NCI-H2107 treated with DMSO at 0.1 percent for 48 hours (cell line): ENCODE measurements around the gene SLC39A11.
A peak's percentile ranks its signal among the peaks of the same experiment; 100 is the strongest.
"Not testable (repeated sequence)": the region's sequence is repeated elsewhere in the genome, so short reads cannot be mapped to it uniquely, and the experiment has no call there.

Experiments
- DNase-seq: peaks from one replicate; lab custom pipeline; 2025; ENCODE audit not compliant: unreplicated experiment; lab: John Stamatoyannopoulos, UW

Gene SLC39A11

DNA sequence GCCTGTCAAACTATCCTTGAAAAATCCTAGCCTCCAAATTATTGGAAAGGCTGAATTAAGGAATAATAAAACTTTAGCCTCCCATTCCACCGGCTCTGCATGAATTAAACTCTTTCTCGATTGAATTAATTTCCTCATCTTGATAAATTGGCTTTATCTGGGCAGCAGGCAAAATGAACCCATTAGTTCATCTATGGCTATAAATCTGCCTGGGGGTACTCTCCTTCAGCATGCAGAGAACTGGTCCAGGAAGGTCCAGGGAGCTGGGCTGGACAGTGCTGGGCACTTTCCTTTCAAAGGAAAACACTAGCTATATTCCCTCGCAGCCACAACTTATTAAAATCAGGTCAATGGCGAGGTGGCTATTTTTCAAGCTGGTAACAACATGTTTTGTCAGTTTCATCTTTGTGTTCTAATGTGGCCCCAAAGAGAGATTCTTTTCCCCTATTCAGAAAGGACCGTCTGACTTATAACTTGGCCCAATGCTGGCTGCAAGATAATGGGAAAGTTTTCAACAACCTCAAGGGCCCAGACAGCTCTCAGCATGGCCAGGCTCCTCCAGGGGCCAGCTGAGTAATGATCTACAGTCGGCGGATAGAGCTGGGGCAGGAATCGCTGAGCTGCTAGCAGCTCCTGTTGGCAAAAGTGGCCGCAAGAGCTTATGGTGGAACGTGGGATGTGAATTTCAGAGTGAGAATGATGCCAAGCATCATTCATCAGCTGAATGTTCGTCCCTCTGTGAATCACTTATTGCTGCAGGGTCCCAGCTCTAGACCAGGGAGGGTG, 326.9 kb downstream of the SLC39A11 start:
- no peak for DNase-seq

DNA sequence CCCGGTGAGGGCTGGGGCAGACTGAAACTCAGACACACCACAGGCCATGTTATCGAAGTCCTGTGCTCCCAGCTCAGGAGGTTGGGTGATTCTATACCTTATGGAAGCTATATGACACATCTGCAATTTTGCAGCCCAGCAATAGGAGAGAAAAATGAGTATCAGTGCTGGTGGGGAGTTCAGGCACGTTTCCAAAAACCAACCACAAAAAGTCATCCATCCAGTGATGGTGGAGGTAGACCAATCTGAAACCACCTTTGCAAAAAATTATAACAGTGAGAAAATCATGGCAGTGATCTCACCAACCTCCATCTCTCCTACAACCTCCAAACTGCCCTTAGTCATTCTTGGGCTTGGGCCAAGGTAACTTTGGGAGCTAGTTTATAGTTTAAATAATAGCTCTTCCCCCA, 327.9 kb downstream of the SLC39A11 start:
- no peak for DNase-seq

DNA sequence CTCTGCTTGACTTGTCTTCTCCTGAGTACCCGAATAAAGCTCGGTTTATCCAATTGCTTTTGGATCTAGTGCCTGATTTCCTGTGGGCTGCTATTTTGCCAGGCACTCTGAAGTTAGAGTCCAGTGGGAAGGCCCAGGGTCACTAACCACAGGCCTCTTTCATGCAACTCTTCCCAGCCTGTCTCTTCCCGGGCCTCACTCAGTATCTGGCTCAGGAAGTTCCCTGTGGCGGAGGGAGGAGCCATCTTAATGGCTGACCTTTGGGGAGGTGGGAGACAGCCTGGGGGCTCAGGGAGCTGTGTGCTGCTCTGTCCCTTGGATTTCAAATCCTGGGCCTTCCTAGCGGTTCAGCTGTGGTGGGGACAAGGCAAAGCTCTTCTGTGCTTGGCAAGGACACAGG, 328.5 kb downstream of the SLC39A11 start:
- DNase-seq: no peak

DNA sequence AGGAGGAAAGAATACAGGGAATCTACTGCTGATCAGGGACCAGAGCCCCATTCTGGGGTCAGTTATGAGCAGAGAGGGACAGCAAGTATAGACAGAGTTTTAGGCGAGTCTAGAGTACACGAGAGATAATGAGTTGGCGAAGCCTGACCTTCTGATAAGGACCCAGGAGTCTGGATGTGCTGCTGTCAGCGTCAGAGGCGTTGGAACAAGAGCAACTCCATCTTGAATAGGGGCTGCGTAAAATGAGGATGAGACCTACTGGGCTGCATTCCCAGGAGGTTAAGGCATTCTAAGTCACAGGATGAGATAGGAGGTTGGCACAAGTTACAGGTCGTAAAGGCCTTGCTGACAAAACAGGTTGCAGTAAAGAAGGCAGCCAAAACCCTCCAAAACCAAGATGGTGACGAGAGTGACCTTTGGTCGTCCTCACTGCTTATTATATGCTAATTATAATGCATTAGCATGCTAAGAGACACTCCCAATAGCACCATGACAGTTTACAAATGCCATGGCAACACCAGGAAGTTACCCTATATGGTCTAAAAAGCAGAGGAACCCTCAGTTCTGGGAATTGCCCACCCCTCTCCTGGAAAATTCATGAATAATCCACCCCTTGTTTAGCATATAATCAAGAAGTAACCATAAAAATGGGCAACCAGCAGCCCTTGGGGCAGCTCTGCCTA, 330.5 kb downstream of the SLC39A11 start:
- DNase-seq: not testable (repeated sequence)

DNA sequence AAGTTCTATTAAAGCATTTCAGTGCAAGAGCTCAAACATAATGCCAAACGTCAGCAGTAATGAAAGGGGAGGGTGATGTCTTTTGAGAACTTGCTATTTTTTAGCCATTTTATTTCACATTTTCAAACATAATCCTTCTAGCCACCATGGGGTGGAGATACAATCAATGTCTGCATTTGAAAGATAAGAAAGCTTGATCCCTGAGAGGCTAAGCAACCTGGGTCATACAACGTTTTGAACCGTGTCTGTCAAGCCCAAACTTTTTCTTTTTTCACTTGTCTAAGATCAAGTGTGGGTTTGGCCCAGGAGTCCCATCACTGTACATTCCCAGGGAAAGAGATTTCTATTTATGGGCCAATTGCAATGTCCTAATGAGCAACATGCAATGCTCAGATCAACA, 331.1 kb downstream of the SLC39A11 start:
- DNase-seq: no peak

DNA sequence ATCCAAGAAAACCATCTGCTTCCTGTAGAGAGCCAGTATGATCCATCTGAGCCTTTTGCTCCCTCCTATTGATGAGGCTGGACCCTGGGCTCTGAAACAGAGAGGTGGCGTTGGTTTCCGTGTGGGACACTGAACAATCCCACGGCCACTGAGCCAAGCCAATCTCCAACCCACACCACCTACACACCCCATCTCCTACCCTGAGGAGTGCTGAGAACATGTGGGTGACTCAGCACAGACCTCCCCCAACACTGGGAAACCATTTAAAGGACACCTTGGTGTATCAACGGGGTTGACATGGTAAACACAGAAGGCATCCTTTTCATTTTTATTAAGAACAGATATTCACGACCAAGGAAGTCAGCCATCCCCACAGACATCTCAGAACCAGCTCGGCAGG, 332.1 kb downstream of the SLC39A11 start:
- no peak for DNase-seq

DNA sequence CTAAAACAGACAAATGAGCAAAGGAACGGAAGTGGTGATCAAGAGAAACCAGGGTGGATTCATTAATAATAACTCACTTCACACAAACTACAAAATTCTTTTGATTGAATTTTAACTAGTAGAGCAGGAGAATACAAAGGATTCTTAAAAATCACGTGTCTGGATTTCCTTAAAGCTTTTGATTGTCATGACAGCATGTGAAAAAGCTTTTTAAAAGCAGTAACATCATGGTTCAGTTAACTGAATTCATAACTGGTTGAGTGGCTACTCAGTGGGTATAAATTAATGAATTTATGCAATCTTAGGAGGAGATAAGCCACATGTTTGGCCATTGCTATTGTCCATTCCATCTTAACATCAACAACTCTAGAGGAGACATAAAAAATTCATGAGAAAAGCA, 333.2 kb downstream of the SLC39A11 start:
- no peak for DNase-seq

DNA sequence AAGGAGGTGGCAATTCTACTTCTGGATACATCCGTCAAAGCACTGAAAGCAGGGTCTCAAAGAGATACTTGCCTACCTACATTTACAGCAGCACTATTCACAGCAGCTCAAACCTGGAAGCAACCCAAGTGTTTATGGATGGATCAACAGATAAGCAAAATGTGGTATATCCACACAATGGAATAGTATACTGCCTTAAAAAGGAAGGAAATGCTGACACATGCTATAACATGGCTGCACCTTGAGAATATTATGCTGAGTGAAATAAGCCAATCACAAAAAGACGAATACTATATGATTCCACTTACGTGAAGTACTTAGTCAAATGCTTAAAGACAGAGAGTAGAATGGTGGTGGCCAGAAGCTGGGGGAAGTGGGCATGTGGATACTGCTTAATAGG, 336.2 kb downstream of the SLC39A11 start:
- no peak for DNase-seq

DNA sequence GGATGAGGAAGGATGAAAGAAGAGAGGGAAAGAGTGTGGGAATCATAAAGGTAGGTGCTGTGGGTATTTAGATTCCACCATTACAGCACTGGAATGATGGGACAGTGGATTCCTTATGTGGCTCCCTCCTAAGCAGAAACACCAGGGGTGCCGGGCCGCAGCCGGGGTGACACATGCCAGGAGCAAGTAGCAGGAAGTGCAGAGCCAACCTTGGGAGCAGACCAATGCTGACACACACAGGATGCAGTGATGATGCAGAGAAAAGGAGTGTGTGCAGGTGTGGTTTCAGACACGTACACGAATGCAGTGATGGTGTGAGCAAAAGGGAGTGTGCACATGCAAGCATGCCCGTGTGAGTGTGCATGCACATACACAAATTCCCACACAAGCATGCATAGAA, 338.0 kb downstream of the SLC39A11 start:
- DNase-seq: no peak

DNA sequence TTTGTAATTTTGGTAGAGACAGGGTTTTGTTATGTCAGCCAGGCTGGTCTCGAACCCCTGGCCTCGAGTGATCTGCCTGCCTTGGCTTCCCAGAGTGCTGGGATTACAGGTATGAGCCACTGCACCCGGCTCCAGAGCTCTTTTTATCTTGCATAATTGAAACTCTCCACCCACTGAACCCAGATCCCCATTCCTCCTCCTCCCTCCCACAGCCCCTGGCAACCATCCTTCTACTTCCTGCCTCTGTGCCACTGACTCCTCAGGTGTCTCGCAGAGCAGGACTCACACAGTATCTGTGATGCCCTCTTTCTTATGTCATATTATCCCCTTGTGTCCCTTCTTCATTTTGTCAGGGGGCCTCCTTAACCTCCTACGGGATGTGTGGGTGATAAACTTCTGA, 340.7 kb downstream of the SLC39A11 start:
- no peak for DNase-seq

DNA sequence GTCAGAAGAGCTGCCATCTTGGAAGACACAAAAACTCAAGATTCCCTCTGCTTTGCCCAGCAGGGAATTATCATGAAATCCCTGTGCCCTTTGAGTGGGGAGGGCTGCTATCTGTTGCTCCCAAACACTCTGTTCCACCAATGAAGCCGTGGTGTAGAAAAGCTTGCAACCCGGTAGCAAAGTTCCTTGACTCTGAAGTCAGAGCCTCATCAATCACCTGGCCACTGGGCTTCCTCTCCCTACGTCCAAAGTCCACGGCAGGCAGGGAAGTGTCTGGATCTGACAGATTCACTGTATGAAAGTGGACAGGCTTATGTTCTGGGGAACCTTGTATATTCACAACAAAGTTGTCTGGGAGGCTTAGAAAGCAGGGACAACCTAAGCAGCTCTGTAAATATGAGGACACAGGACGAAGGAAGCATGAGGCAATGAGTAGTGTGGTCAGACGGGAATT, 343.3 kb downstream of the SLC39A11 start:
- DNase-seq: no peak

DNA sequence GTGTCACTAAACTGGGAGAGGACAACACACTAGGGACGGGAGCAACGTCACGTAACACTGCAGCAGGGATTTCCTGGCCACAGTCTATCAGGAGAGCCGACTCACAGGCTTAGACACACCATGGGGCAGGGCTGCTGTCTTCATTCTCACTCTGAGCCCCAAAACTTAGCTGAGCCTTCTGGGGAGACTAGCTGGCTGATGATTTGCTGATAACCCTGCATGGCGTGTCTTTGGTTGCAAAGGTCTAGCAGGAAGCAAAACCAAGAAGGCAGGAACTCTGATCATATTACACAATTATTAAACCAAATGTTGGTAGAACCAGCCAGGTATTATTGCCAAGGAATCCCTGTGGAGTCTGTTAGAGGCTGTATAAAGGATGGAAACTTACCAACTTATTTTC, 345.0 kb downstream of the SLC39A11 start:
- DNase-seq: peak; percentile 8

DNA sequence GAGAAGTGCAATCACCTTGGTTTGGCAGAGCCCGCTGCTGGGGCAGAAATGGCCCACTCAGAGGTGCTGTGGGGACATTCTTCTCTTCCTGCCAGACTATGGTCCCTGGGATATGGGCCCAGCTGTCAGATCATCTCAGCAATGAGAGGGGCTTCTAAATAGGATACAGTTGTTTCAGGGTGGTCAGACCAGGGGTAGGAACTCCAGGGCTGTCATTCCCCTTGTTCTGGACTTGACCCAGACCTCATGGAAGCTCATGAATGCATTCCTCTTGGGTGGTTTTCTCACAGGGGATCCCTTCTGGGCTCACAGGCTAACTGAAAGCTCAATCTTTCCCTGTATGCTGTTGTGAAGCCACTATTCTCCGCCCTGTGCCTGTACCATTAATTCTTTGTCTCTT, 347.2 kb downstream of the SLC39A11 start:
- DNase-seq: no peak

DNA sequence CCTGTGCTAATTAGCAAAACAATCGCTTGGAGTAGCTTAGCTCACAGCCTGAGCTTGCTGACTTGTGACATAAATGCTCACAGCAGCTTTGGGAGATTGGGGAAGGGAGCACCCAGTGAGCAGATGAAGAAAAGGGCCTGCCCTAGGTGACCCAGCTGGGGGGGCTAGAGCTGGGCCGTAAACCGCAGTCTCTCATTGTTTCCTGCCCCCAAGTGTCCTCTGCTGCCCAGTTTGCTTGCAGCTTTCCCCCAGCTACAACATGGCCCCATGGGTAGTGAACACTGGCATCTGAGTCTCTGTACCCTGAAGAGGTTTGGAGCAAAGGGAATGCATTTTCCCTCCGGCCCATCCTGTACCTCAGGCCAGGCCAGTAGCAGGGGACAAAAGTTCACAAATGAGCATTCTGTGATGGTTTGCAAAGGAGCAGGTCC, 349.4 kb downstream of the SLC39A11 start:
- no peak for DNase-seq

DNA sequence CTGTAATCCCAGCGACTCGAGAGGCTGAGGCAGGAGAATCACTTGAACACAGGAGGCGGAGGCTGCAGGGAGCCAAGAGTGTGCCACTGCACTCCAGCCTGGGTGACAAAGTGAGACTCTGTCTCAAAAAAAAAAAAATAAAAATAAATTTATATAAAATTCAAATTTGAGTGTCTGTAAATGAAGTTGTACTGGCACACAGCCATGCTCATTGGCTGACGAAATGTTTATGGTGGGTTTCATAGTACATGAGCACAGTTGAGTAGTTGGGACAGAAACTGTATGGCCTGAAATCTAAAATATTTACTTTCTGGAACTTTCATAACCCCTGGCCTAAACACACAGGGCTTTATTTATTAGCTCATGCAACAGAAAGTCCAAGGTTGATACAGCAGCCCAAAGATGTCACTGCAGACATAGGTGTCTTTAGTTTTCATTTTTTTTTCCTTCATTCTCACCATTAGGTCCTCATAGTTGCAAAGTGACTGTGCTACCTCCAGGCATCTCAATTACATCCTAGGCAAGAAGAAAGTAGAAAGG, 355.3 kb downstream of the SLC39A11 start:
- no peak for DNase-seq

DNA sequence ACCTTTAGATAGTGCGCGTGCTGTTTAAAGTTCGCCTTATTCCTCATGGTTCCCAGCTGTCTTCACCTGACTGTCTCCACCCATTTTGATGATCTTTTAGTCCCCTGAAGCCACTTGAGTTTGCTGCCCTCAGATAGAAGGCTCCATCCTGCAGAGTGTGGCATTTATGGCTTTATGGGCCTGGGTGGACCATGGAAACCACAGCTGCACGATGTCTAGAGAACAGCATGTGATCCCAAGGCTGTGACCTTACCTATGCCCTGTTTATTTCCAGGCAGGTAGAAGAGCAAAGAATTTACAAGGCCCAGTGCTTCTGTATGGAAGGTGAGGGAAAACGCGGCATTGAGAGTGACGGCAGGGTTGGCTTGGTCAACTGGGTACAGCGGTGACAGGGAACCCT, 356.9 kb downstream of the SLC39A11 start:
- no peak for DNase-seq

DNA sequence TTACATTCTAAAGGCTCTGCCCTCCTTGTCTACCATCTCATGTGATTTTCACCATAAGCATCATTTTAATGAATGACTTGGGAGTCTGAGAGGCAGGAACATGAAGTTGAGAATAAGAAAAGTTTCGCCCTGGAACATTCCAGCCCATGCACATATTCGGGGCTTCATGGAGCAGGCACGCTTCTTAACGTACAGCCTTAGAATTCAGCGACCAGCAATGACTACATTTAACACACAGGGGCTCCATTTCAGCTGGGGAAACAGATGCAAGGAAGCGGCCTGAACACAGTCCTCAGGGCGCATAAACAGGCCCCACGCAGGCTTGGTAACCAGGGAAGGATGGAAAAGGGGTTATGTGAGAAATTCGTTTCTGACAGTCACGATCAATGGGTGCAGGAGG, 357.4 kb downstream of the SLC39A11 start:
- DNase-seq: no peak

DNA sequence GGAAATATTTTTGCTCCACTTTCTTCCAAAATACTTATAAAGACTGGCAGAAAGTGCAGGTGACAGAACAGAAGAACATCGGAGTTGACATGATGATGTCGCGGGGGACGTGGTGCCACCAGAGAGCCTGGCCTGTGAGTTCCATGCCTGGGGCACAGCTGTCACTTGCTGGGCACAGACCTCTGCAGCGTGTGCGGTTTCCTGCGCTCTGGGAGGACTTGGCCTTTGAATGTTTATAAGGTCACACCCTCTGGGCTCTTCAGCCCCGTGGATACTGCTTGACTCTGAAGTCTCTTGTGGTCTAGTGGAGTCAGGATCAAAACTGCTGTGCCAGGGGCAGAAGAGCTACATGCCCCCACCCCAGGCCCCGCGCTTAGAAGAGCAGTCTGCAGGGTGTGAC, 357.9 kb downstream of the SLC39A11 start:
- DNase-seq: no peak

DNA sequence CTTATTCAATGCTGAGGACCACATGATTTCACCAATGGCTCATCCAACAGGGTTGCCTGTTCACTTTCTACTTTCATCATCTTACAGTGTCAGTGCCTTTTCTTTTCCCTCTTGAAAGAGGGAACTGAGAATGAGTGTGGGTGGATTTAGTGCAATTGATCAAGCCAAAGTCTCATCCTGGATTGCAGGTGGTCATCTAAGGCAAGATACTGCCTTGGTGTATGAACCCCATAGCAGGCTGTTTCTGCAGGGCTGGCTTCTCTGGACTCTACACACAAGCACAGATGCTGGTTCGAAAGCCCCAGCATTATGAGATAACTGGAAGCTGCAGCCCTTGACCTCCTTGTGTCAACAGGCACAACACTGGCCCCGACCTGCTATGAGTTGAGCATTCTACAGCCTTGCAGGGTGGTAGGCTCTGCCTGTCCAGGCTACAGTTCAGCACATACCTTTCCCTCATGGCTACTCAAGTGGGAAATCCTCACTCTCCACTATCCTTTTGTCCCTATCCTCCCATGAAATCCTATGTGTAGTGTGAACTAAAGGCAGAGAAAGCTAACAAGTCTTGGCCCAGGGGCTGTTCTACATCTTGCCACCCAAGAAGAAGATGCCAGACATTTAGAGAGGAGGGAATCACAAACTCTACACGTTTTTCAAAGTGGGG, 358.7 kb downstream of the SLC39A11 start:
- no peak for DNase-seq

DNA sequence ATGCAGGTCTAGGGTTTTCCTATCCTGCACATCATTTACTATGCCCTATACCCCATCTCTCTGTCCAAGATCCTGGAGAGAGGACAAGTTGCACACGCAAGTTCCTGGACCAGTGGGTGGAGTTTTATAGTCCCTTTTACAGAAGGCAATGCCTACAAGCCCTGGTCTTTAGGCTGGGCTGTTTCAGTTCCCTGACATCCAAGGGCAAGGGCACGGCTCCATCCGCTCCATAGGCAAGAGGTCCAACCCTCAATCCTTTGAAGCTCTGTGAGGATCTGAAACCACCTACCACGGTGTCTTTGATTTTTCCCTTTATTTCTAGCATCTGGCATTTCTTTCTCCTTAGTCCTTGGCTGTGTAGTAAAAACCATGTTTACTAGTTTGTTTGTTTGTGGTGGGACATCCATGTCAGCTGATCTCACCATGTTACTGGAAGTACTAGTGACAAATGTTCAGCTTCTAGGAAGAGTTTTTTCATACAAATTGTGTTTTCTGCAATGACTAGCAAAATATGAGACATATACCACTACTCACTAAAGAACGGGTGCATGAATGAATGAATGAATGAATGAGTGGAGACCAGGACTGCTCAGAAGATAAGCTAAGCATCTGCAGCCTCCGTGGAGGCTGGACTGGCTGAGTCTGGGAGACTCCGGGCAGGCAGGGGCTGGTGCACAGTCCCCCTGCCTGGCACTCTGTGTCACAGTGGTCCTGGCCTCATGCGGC, 359.4 kb downstream of the SLC39A11 start:
- DNase-seq: no peak

DNA sequence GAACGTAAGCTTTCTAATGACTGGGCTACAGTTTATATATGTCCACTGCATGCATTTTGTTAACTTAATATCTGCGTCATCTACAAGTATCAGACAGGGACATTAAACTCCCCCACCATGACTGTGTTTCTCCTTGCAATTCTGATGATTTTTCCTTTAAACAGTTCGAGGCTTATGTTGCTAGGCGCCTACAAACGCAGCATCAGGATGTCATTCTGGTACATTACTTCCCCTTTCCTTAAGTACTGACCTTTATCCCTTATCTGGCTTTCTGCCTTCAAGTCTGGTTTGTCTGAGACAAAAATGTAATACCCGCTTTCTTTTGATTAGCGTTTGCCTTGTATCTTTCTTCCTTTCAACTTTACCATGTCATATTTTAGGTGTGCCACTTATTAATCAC, 362.4 kb downstream of the SLC39A11 start:
- DNase-seq: no peak
